ENCODE measurements around the gene PRSS36. TPM values are rescaled to one million over a fixed set of nuclear protein-coding genes. Genes with fewer than 3 reads are reported as not detected.

The PRSS36 gene
- total and polyA plus RNA-seq, 12 donors: 0.30 to 3.4 (median 1.3) TPM

- Histone ChIP-seq H3K4me3 (no peak overlapping the region), H3K27me3 (no peaks in the 10 kb centered on the region), H3K36me3 (peaks cover 0 to 22% (median 7%) of the 10 kb centered on the region in 9 donors), H3K9me3 (no peaks in the 10 kb centered on the region), H3K4me1 (peaks cover 8 to 44% (median 32%) of the 10 kb centered on the region in 9 donors), H3K27ac (no peak overlapping the region)
- intact Hi-C loops (cut with DNase I): no loop called here
- DNase-seq (no peak), ATAC-seq (no peak)
- TF ChIP-seq CTCF (IDR thresholded peaks at IDR 0.05): no peak
- 87 to 89% methylated on average over 6 of the region's 6 CpGs for WGBS, 2 donors
These were observed 13.6 kb downstream of the PRSS36 start for GRCh38 chr16:31136287-31136662.

DNA sequence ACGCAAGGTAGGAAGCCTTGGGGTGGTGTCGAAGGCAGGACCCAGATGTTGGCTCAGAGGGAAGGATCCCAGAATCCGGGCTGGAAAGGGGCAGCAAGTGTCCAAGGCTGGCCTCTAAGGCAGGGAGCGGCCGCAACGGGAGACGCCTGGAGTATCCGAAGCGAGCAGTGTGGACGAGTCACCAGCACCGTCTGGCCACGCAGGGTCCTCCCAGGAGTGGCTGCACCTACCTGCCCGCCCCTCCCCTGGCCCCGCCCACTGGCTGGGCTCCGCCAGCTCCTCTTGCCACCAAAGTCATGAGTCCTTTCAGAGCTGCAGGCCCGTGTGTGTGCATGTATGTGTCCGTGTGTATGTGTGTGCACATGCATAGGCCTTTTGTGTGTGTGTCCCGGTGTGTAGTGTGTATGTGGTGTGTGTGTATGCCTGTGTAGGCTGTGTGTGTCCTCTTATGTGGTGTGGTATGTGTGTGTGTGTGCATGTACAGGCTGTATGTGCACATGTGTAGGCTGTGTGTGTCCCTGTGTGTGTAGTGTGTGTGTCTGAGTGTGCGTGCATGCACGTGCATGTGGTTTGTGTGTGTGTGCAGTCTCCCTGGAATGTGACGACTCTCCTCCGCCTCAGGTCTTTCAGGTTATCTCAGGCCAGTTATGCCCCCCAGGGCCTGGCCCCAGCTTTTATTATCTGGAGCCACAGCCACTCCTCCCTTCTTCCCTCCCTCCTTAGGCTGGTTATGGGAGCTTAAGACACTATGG is 14.2 kb downstream of the PRSS36 start, which contains the start of gene PRSS8:
TSS of gene PRSS8 (minus strand) at position 193 of the 752 bp plus-strand sequence. CDS start 229 bp downstream, outside the sequence.
- peaks cover 8 to 39% (median 28%) of the 10 kb centered on the region in 9 donors for H3K4me1 ChIP-seq
- peak in 1 of 8 donors; percentile 4 for ATAC-seq
- peak within 1 kb of the TSS in 1 of 10 donors; percentile 5 for H3K4me3 ChIP-seq
- DNase-seq: no peak
- no peaks in the 10 kb centered on the region for H3K27me3 ChIP-seq
- H3K27ac ChIP-seq: no peak within 1 kb of the TSS
- WGBS, 2 donors: 55 to 66% methylated on average over 22 of the region's 22 CpGs
- intact Hi-C loops (cut with DNase I): no loop called here
- peaks cover 0 to 27% (median 13%) of the 10 kb centered on the region in 9 donors for H3K36me3 ChIP-seq
- no peak for TF ChIP-seq CTCF (IDR thresholded peaks at IDR 0.05)
- no peaks in the 10 kb centered on the region for H3K9me3 ChIP-seq

DNA sequence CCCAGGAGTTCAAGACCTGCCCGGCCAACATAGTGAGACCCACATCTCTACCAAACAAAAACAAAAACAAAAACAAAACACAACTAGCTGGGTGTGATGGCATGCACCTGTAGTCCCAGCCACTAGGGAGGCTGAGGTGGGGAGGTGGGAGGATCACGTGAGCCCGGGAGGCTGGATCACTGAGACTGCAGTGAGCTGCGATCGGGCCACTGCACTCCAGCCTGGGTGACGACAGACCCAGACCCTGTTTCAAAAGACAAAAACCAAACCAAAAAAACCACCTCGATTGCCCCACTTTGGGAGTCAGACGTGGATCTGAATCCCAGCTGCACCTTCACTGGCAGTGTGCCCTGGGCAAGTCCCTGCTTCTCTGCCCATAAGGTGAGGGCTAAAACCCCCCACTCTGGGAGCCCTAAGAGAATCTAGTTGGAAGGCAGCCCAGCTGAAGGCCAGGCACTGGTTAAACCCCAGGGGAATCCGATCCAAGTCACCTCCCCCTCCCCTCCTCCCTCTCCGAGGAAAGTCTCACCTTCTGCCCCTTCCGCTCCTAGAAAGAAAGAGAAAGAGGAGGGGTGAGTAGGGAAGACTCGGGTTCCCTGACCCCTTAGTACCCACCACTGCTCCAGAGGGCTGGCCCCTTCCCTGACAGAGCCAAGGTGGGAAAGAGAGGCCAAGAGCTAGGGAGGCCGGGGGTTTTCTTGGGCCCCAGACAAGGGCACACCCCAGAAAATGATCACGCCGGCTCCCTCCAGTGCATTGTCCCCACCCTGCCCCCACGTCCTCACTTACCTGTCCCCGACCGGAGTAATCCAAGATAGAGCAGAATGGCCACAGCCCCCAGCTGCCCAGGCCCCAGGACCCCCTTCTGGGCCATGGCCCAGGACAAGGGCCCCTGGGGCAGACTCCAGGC is 15.0 kb downstream of the PRSS36 start:
- intact Hi-C loops (cut with DNase I): no loop called here
- Histone ChIP-seq H3K4me3 (peak overlapping the region in 1 of 10 donors; percentile 5), H3K36me3 (peaks cover 0 to 36% (median 21%) of the 10 kb centered on the region in 9 donors), H3K27ac (no peak overlapping the region), H3K27me3 (no peaks in the 10 kb centered on the region), H3K4me1 (peaks cover 8 to 43% (median 32%) of the 10 kb centered on the region in 9 donors), H3K9me3 (no peaks in the 10 kb centered on the region)
- DNase-seq (no peak), ATAC-seq (peak in 1 of 8 donors; percentile 1)
- 27 to 28% methylated on average over 18 of the region's 18 CpGs for WGBS, 2 donors
- no peak for TF ChIP-seq CTCF (IDR thresholded peaks at IDR 0.05)

- no peak for TF ChIP-seq CTCF (IDR thresholded peaks at IDR 0.05)
- Histone ChIP-seq H3K9me3 (no peaks in the 10 kb centered on the region), H3K4me3 (no peak overlapping the region), H3K36me3 (peaks cover 0 to 43% (median 27%) of the 10 kb centered on the region in 9 donors), H3K27me3 (no peaks in the 10 kb centered on the region), H3K27ac (no peak overlapping the region), H3K4me1 (peaks cover 10 to 48% (median 36%) of the 10 kb centered on the region in 9 donors)
- intact Hi-C loops (cut with DNase I): no loop called here
- ATAC-seq (peak in 1 of 8 donors; percentile 21), DNase-seq (no peak)
- 20 to 25% methylated on average over 5 of the region's 5 CpGs for WGBS, 2 donors
These were observed 15.7 kb downstream of the PRSS36 start for GRCh38 chr16:31134091-31134571.

All from heart right ventricle (tissue), 16 donors.